ENCODE data around the gene IRF2BPL. TPM values are rescaled to one million over a fixed set of nuclear protein-coding genes. Genes with fewer than 3 reads are reported as not detected.

IRF2BPL gene
- total RNA-seq, 4 donors from 2014 or later = 10.3 to 20.6 (median 16.4) TPM

DNA sequence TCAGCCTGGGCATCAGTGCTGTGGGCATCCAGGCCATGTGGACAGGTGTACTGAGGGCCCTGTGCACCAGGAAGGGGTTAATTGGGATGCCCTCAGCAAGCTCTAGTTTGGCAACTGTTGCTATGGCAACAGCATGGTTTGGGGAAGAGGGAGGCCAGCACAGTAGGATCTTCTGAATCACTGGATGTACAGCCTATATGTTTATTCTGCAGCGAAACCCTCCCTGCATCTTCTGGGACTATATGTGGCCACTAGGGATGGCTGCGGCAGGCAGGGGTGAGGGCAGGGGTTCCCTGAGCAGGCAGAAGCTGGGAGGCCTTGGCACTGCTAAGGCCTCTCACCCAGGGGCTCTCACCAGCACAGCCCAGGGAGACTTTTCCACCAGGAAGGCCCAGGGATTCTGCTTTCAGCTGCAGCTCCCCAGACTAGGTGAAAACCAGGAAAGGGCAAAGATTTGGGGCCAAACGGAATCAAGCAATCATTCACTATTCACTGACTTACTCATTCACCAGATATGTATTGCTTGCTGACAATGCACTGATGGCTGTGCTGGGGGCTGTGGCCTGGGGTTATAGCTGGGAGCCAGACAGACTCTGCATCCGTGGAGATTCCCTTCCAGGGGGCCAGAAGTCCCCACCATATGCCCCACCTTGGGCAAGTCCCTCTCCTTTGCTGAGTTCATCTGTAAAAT lies 42.8 kb downstream of the IRF2BPL start:
- no peak overlapping the region for H3K4me3 ChIP-seq
- no peaks in the 10 kb centered on the region for H3K36me3 ChIP-seq
- TF ChIP-seq POLR2A (IDR thresholded peaks at IDR 0.05) (no peak), CTCF (IDR thresholded peaks at IDR 0.05) (no peak)
- no peaks in the 10 kb centered on the region for H3K27me3 ChIP-seq
- H3K9me3 ChIP-seq = peaks cover 0 to 5% (median 0%) of the 10 kb centered on the region in 4 donors
- H3K4me1 ChIP-seq = no peaks in the 10 kb centered on the region
- no peak overlapping the region for H3K27ac ChIP-seq
- no peak for DNase-seq

- no peak overlapping the region for H3K4me3 ChIP-seq
- peaks cover 0 to 5% (median 0%) of the 10 kb centered on the region in 4 donors for H3K9me3 ChIP-seq
- no peak for DNase-seq
- no peak overlapping the region for H3K27ac ChIP-seq
- no peaks in the 10 kb centered on the region for H3K36me3 ChIP-seq
- H3K27me3 ChIP-seq = no peaks in the 10 kb centered on the region
- no peaks in the 10 kb centered on the region for H3K4me1 ChIP-seq
- TF ChIP-seq CTCF (IDR thresholded peaks at IDR 0.05) = no peak
- no peak for TF ChIP-seq POLR2A (IDR thresholded peaks at IDR 0.05)
Measured at GRCh38 chr14:76984787-76985375, 43.6 kb downstream of the IRF2BPL start.

DNA sequence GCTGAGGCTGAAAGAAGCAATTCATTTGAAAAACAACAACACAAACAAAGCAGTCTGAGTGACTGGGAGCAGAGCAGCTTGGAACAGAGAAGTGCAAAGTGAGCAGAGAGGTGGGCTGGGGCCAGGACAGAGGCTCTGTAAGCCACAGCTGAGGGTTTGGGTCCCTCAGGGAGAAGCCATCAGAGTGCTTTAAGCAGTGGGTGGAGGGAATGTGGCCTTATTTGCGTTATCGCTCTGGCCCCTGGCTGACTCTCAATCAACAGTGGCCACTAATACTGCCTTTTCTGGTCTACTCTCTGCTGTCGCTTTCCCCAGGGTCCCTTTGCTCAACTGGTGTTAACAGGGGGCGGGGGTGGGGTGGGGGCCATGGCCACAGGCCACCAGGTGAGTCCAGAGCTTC lies 44.2 kb downstream of the IRF2BPL start:
- Histone ChIP-seq H3K27ac (no peak overlapping the region), H3K4me1 (no peaks in the 10 kb centered on the region), H3K4me3 (no peak overlapping the region), H3K9me3 (peaks cover 0 to 5% (median 0%) of the 10 kb centered on the region in 4 donors), H3K36me3 (no peaks in the 10 kb centered on the region), H3K27me3 (no peaks in the 10 kb centered on the region)
- TF ChIP-seq CTCF (IDR thresholded peaks at IDR 0.05) (no peak), POLR2A (IDR thresholded peaks at IDR 0.05) (no peak)
- no peak for DNase-seq

DNA sequence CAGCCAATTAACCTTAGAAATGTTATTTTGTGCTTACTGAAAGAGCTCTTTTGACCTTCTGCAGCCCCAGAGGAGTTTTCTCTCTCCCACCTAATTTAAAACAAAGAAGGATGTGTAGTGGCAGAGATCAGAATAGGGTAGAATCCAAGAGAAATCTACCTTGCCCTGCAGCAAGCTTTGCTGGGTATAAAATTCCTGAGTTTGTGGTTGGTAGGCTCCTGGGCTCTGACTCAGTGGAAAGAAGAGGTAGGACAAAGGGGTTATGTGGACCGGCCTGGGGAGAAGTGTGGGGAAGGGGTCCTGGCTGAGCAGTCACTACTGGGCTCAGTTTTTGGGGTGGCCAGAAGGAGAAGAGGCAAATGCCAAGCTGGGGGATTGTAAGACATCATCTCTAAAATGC lies 46.8 kb downstream of the IRF2BPL start:
- Histone ChIP-seq H3K27me3 (no peaks in the 10 kb centered on the region), H3K4me1 (peaks cover 0 to 5% (median 0%) of the 10 kb centered on the region in 4 donors), H3K4me3 (no peak overlapping the region), H3K36me3 (no peaks in the 10 kb centered on the region), H3K27ac (no peak overlapping the region), H3K9me3 (peaks cover 0 to 5% (median 0%) of the 10 kb centered on the region in 4 donors)
- TF ChIP-seq CTCF (IDR thresholded peaks at IDR 0.05) = no peak
- no peak for DNase-seq

DNA sequence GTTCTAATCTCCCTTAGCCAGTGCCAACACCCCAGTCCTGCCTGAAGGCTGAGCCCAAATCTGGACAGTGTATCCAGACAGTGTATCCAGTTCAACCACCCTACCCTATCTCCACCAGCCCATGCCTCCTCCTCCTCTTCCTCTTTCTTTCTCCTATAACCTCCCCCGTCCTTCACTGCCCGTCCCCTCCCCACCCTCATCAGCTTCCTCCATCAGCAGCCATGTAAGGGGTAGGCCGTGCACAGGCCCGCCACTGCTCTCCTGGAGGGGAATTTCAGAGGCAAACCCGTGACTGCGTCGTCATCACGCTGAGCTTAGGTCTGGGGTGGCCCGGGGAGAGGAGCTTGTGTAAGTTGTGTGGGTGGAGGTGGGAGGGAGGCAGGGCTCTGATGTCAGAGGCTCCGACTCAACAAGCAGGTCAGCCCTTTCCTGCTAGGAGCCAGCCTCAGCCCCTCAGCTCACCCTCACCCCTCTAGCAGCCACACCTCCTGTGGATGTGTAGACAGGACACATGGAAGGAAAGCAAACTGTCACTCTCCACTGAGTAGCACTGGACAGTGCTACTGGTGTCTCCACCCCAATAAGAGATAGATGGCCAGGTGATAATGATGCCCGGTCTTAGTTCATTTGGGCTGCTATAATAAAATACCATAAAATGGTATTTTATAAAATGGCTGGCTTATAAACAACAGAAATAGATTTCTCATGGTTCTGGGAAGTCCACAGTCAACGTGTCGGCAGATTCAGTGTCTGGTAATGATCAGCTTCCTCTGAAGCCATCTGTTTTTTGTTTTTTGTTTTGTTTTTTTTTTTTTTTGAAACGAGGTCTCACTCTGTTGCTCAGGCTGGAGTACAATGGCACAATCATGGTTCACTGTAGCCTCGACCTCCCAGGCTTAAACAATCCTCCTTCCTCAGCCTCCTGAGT lies 50.5 kb downstream of the IRF2BPL start:
- Histone ChIP-seq H3K27ac (peak overlapping the region in 1 of 4 donors; percentile 43), H3K36me3 (no peaks in the 10 kb centered on the region), H3K27me3 (no peaks in the 10 kb centered on the region), H3K4me1 (peaks cover 0 to 5% (median 0%) of the 10 kb centered on the region in 4 donors), H3K4me3 (no peak overlapping the region), H3K9me3 (peaks cover 0 to 5% (median 0%) of the 10 kb centered on the region in 4 donors)
- no peak for TF ChIP-seq CTCF (IDR thresholded peaks at IDR 0.05)
- no peak for TF ChIP-seq POLR2A (IDR thresholded peaks at IDR 0.05)
- peak in 2 of 3 donors; percentile 70 to 79 for DNase-seq
